ENCODE results near the gene RSPO1. TPM values are rescaled to one million over a fixed set of nuclear protein-coding genes. Genes with fewer than 3 reads are reported as not detected.
A peak's percentile ranks its signal among the peaks of the same experiment; 100 is the strongest.
"Not testable (repeated sequence)": the region's sequence is repeated elsewhere in the genome, so short reads cannot be mapped to it uniquely, and the experiment has no call there.

The RSPO1 gene
- not detected in 2 replicates for total RNA-seq
- not detected for total RNA-seq (2013)
- polyA plus RNA-seq = not detected in 2 replicates
- polyA minus RNA-seq = not detected in 2 replicates

GRCh38 chr1:37634244-37634991 is at the start of gene RSPO1:
Gene RSPO1 (minus strand): TSS chr1:37634892. CDS start chr1:37629661, 5,231 bp downstream.
- Mint-ChIP-seq H3K27me3 (peaks cover 76% of the 10 kb centered on the region), H3K4me1 (peaks cover 12% of the 10 kb centered on the region), H3K4me3 (peak within 1 kb of the TSS; percentile 40), H3K9me3 (ENCODE audit: insufficient read depth) (no peaks in the 10 kb centered on the region), H3K27ac (no peak within 1 kb of the TSS)
- POLR2A ChIA-PET = no interaction called here
- CTCF ChIA-PET = no interaction called here
- Histone ChIP-seq H3K36me3 (replicated peaks in 1 of 2; ENCODE audit: control extremely low read depth in 1 of 2, control insufficient read depth in 1 of 2, extremely low read depth in 1 of 2, insufficient read depth in 2 of 2, low read length in 1 of 2) (no peaks in the 10 kb centered on the region), H3K79me2 (ENCODE audit: control insufficient read depth, insufficient read depth, low read length) (no peaks in the 10 kb centered on the region), H3K27me3 (replicated peaks in 1 of 4; ENCODE audit: control extremely low read depth in 1 of 4, control insufficient read depth in 3 of 4, insufficient read depth in 4 of 4, low read length in 3 of 4) (peaks cover 0 to 68% (median 44%) of the 10 kb centered on the region in 4 experiments), H3K9ac (ENCODE audit: low read length) (no peak within 1 kb of the TSS), H3K4me3 (ENCODE audit: control extremely low read depth in 1 of 5, extremely low read depth in 1 of 5, insufficient read depth in 1 of 5, low read depth in 2 of 5, low read length in 4 of 5) (no peak within 1 kb of the TSS), H4K20me1 (ENCODE audit: control insufficient read depth, insufficient read depth, low read length, poor library complexity, severe bottlenecking) (no peaks in the 10 kb centered on the region), H3K4me2 (replicated peaks; ENCODE audit: low read depth, low read length, poor library complexity, severe bottlenecking) (peak within 1 kb of the TSS; percentile 48), H3K9me3 (ENCODE audit: control extremely low read depth in 1 of 3, control insufficient read depth in 2 of 3, insufficient read depth in 1 of 3, low read length in 2 of 3) (peaks cover 0 to 6% (median 0%) of the 10 kb centered on the region in 3 donors), H3K4me1 (ENCODE audit: control insufficient read depth in 2 of 2, insufficient read depth in 2 of 2, low read length in 2 of 2) (peaks cover 15% of the 10 kb centered on the region in 2 donors), H3K27ac (ENCODE audit: low read length in 2 of 2) (no peak within 1 kb of the TSS), H2AFZ (ENCODE audit: insufficient read depth, low read depth, low read length, poor library complexity, severe bottlenecking) (no peak within 1 kb of the TSS)
- no peak for TF ChIP-seq EZH2 (IDR thresholded peaks at IDR 0.05; ENCODE audit: borderline replicate concordance, insufficient read depth, low read depth, low read length, poor library complexity, severe bottlenecking)
- no peak for TF ChIP-seq CTCF (IDR thresholded peaks at IDR 0.05)
- no peak for ATAC-seq (ENCODE audit: low read depth)
- WGBS (ENCODE audit: insufficient coverage) = 3% methylated on average over 69 of the region's 72 CpGs
- peak; percentile 16 for DNase-seq
- intact Hi-C loops (cut with micrococcal nuclease) = no loop called here

- H3K27me3 Mint-ChIP-seq; H4K20me1 ChIP-seq (ENCODE audit: control insufficient read depth, insufficient read depth, low read length, poor library complexity, severe bottlenecking); intact Hi-C loops (cut with micrococcal nuclease); H3K79me2 ChIP-seq (ENCODE audit: control insufficient read depth, insufficient read depth, low read length); POLR2A ChIA-PET; H3K4me3 Mint-ChIP-seq; H2AFZ ChIP-seq (ENCODE audit: insufficient read depth, low read depth, low read length, poor library complexity, severe bottlenecking); H3K27ac ChIP-seq (ENCODE audit: low read length in 2 of 2); H3K27ac Mint-ChIP-seq; H3K9me3 Mint-ChIP-seq (ENCODE audit: insufficient read depth); H3K4me2 ChIP-seq (replicated peaks; ENCODE audit: low read depth, low read length, poor library complexity, severe bottlenecking); H3K4me3 ChIP-seq (ENCODE audit: control extremely low read depth in 1 of 5, extremely low read depth in 1 of 5, insufficient read depth in 1 of 5, low read depth in 2 of 5, low read length in 4 of 5); H3K27me3 ChIP-seq (replicated peaks in 1 of 4; ENCODE audit: control extremely low read depth in 1 of 4, control insufficient read depth in 3 of 4, insufficient read depth in 4 of 4, low read length in 3 of 4); DNase-seq; H3K9me3 ChIP-seq (ENCODE audit: control extremely low read depth in 1 of 3, control insufficient read depth in 2 of 3, insufficient read depth in 1 of 3, low read length in 2 of 3); ATAC-seq (ENCODE audit: low read depth); H3K9ac ChIP-seq (ENCODE audit: low read length): not testable (repeated sequence)
- CTCF ChIA-PET = interaction anchor here (1.0 to 15.6 kb wide), 8 partner anchors 10 to 229 kb away, joined by 3 to 328 read pairs (median 10); partner anchors contain the start of gene MTF1
- Histone ChIP-seq H3K36me3 (replicated peaks in 1 of 2; ENCODE audit: control extremely low read depth in 1 of 2, control insufficient read depth in 1 of 2, extremely low read depth in 1 of 2, insufficient read depth in 2 of 2, low read length in 1 of 2) (peaks cover 20 to 43% of the 10 kb centered on the region in 2 experiments), H3K4me1 (ENCODE audit: control insufficient read depth in 2 of 2, insufficient read depth in 2 of 2, low read length in 2 of 2) (peaks cover 3 to 11% of the 10 kb centered on the region in 2 donors)
- 96% methylated on average over 4 of the region's 9 CpGs for WGBS (ENCODE audit: insufficient coverage)
- H3K4me1 Mint-ChIP-seq = peaks cover 12% of the 10 kb centered on the region
Observed at GRCh38 chr1:37684182-37684581, 49.5 kb upstream of the RSPO1 start.

Data from B cell (primary cell).